MCF 10A (cell line): ENCODE measurements around the gene CGNL1. TPM values are rescaled to one million over a fixed set of nuclear protein-coding genes. Genes with fewer than 3 reads are reported as not detected.
A peak's percentile ranks its signal among the peaks of the same experiment; 100 is the strongest.

ENCODE experiments used
- BruUV-seq: library from RNA; stranded (reverse); fragments of 400-500 nt; replicated peaks from 2 replicates; lab custom pipeline; 2021; lab: Mats Ljungman, UMichigan
- CTCF ChIA-PET: fragments of 300-600 bp; sonication (Branson Sonifier 250); formaldehyde crosslinking; extraction: SDS; loops from one replicate; lab custom pipeline; 2021; ENCODE audit warnings: antibody characterized with exemption, inconsistent platforms; lab: Yijun Ruan, JAX
- POLR2A ChIA-PET: fragments of 300-600, 350-650 bp; sonication (Branson Sonifier 250); formaldehyde crosslinking; extraction: SDS; loops from one replicate; lab custom pipeline; 2020; ENCODE audit warnings: antibody characterized with exemption, inconsistent platforms; lab: Yijun Ruan, JAX
- DNase-seq: peaks from one replicate; pipeline ENCODE4 v3.0.0-alpha.2; 2018; ENCODE audit not compliant: unreplicated experiment
- H3K27ac Mint-ChIP-seq: one replicate; pipeline ENCODE4 v1.8.0; 2022; ENCODE audit warnings: mild to moderate bottlenecking, low read depth, mixed read lengths; ENCODE audit not compliant: unreplicated experiment
- H3K27me3 Mint-ChIP-seq: one replicate; pipeline ENCODE4 v1.8.0; 2022; ENCODE audit warnings: mixed read lengths; ENCODE audit not compliant: insufficient read depth, unreplicated experiment
- H3K36me3 Mint-ChIP-seq: one replicate; pipeline ENCODE4 v1.8.0; 2022; ENCODE audit warnings: mild to moderate bottlenecking, moderate library complexity, mixed read lengths; ENCODE audit not compliant: insufficient read depth, unreplicated experiment
- H3K4me1 Mint-ChIP-seq: one replicate; pipeline ENCODE4 v1.8.0; 2022; ENCODE audit warnings: mixed read lengths; ENCODE audit not compliant: insufficient read depth, unreplicated experiment
- H3K4me3 Mint-ChIP-seq: one replicate; pipeline ENCODE4 v1.8.0; 2022; ENCODE audit warnings: mild to moderate bottlenecking, moderate library complexity, mixed read lengths; ENCODE audit not compliant: unreplicated experiment
- H3K9me3 Mint-ChIP-seq: one replicate; pipeline ENCODE4 v1.8.0; 2022; ENCODE audit warnings: mixed read lengths; ENCODE audit not compliant: unreplicated experiment
- intact Hi-C: fragments of 100-400 bp; cut with micrococcal nuclease; formaldehyde crosslinking; loops from 2 replicates; pipeline ENCODE4 v1.14.1; 2022
- total RNA-seq: library from RNA; stranded (reverse); gene quantifications from 2 replicates; pipeline ENCODE4 v1.2.3, GENCODE V29; 2022
- TF ChIP-seq, protein P1 (sequence below): fragments of 200-600 bp; IDR thresholded peaks from one replicate; pipeline ENCODE4 v1.8.0; 2022; ENCODE audit warnings: antibody characterized with exemption, mild to moderate bottlenecking; ENCODE audit not compliant: unreplicated experiment

Gene CGNL1
- total RNA-seq, 1 experiment from 2014 or later: 0.05 TPM

DNA sequence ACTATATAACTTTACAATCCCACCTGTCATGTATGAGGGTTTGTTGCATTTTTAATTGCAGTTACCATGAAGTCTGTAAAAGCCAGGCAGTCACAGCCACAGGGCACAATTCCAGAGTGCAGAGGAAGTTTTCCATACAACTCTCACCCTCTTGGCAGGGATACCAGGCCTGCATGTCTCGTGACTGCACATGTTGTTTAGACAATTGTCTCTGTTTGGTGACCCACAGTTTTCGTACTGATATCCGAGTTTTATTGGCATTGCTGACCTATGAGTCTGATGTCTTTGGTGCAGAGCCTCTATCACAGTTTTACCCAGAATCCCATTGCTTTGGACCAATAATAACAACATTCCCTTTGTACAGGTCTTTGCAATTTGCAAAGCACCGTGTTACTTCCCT is 190.5 kb downstream of the CGNL1 start:
- DNase-seq: no peak

DNA sequence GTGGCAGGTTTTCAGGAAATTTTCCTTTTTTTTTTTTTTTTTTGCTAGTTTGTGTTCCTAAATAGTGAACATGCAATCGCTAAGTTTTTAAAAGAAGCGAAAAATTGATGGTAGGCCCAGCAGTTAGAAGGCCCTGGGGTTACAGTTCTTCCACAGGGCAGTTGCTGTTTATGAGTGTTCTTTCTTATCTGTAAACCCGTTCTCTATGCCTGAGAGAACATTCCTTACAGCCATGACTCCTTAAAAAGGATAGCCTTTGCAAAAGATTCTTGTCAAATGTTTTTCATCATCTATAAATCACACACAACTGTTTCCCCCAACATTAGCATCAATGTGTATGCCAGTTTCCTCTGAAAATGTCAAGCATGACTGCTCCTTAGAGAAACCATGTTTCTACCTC is 191.6 kb downstream of the CGNL1 start:
- Mint-ChIP-seq H3K9me3 (no peaks in the 10 kb centered on the region), H3K27me3 (no peaks in the 10 kb centered on the region), H3K36me3 (no peaks in the 10 kb centered on the region), H3K4me3 (no peak overlapping the region), H3K4me1 (peaks cover 33% of the 10 kb centered on the region), H3K27ac (no peak overlapping the region)
- POLR2A ChIA-PET: no interaction called here
- no peak for DNase-seq
- intact Hi-C loops: no loop called here
- TF ChIP-seq, protein P1, sequence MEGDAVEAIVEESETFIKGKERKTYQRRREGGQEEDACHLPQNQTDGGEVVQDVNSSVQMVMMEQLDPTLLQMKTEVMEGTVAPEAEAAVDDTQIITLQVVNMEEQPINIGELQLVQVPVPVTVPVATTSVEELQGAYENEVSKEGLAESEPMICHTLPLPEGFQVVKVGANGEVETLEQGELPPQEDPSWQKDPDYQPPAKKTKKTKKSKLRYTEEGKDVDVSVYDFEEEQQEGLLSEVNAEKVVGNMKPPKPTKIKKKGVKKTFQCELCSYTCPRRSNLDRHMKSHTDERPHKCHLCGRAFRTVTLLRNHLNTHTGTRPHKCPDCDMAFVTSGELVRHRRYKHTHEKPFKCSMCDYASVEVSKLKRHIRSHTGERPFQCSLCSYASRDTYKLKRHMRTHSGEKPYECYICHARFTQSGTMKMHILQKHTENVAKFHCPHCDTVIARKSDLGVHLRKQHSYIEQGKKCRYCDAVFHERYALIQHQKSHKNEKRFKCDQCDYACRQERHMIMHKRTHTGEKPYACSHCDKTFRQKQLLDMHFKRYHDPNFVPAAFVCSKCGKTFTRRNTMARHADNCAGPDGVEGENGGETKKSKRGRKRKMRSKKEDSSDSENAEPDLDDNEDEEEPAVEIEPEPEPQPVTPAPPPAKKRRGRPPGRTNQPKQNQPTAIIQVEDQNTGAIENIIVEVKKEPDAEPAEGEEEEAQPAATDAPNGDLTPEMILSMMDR: no peak
- BruUV-seq: no TSS peak
- CTCF ChIA-PET: interaction anchor here (0.7 to 17.5 kb wide), 3 partner anchors 11 to 42 kb away, joined by 4 to 297 read pairs (median 4); no protein-coding TSS in a partner anchor

More for the DNA sequence above, 190.5 kb downstream of the CGNL1 start:
- ChIA-PET CTCF (interaction anchor here (1.0 to 17.5 kb wide), 3 partner anchors 23 to 292 kb away, joined by 3 to 297 read pairs (median 6); no protein-coding TSS in a partner anchor), POLR2A (interaction anchor here (0.5 to 0.6 kb wide), 2 partner anchors 21 to 1420 kb away, joined by 3 read pairs; no protein-coding TSS in a partner anchor)
- Mint-ChIP-seq H3K4me3 (no peak overlapping the region), H3K36me3 (no peaks in the 10 kb centered on the region), H3K4me1 (peaks cover 30% of the 10 kb centered on the region), H3K9me3 (no peaks in the 10 kb centered on the region), H3K27ac (no peak overlapping the region), H3K27me3 (no peaks in the 10 kb centered on the region)
- BruUV-seq: no TSS peak
- intact Hi-C loops: no loop called here
- TF ChIP-seq, protein P1: no peak

DNA sequence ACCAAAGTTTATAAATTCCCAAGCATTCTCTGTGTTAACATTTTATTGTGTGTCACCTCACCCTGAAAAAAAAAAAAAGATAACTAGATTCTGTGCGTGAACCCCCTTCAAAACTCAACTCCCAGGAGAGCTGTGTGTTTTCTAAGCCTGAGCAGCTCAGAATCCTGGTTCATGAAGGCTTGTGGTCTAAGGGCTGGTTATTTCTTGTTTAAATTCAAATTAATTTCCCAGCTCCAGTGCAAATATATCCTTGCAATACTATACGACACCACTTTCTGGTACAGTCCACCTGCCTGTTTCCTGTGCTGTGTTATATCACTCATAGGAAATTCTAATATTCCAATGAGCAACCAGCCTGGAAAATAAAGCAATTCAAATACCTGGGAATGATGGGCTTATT is 192.0 kb downstream of the CGNL1 start:
- TF ChIP-seq, protein P1: no peak
- no peaks in the 10 kb centered on the region for H3K36me3 Mint-ChIP-seq
- H3K27ac Mint-ChIP-seq: no peak overlapping the region
- BruUV-seq: no TSS peak
- H3K27me3 Mint-ChIP-seq: no peaks in the 10 kb centered on the region
- H3K9me3 Mint-ChIP-seq: no peaks in the 10 kb centered on the region
- no peak for DNase-seq
- no peak overlapping the region for H3K4me3 Mint-ChIP-seq
- intact Hi-C loops: no loop called here
- ChIA-PET CTCF (interaction anchor here (0.7 to 17.5 kb wide), 2 partner anchors 19 to 42 kb away, joined by 4 to 297 read pairs; no protein-coding TSS in a partner anchor), POLR2A (interaction anchor here (1.1 kb wide), 1 partner anchor 39 kb away, joined by 3 read pairs; no protein-coding TSS in a partner anchor)
- peaks cover 33% of the 10 kb centered on the region for H3K4me1 Mint-ChIP-seq

DNA sequence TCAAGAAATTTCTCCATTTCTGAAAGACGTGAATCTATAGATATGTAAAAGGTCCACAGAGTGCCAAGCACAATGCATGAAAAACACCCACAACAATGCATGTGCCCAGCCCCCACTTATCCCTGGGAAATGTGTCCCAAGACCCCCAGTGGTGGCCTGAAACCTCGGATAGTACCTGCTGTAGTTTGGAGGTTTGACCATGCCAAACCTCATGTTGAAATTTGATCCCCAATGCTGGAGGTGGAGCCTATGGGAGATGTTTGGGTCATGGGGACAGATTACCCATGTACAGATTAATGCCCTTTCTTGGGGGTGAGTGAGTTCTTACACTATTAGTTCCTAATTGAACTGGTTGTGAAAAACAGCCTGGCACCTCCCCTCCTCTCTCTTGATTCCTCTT is 194.0 kb downstream of the CGNL1 start:
- Mint-ChIP-seq H3K4me1 (peaks cover 30% of the 10 kb centered on the region), H3K4me3 (no peak overlapping the region), H3K27me3 (no peaks in the 10 kb centered on the region), H3K36me3 (no peaks in the 10 kb centered on the region), H3K27ac (peak overlapping the region; percentile 89), H3K9me3 (no peaks in the 10 kb centered on the region)
- DNase-seq: no peak
- CTCF ChIA-PET: interaction anchor here (1.0 kb wide), 1 partner anchor 41 kb away, joined by 4 read pairs; no protein-coding TSS in a partner anchor
- TF ChIP-seq, protein P1: no peak
- POLR2A ChIA-PET: no interaction called here
- BruUV-seq: no TSS peak
- intact Hi-C loops: no loop called here
